Vagina (tissue), 2 donors: ENCODE results near the gene TM7SF2. TPM values are rescaled to one million over a fixed set of nuclear protein-coding genes. Genes with fewer than 3 reads are reported as not detected.

Experiments
- DNase-seq, 2 donors: peaks; one replicate each; pipeline ENCODE4 v3.0.0-alpha.2; 2017; ENCODE audit errors: extremely low spot score in 2 of 2
- H3K27ac ChIP-seq: fragments of 200-600 bp; sonication (generic); one replicate; pipeline ENCODE4 v1.5.1; 2019
- H3K27me3 ChIP-seq: fragments of 200-600 bp; sonication (generic); one replicate; pipeline ENCODE4 v1.5.1; 2019
- H3K36me3 ChIP-seq, 2 donors: fragments of 200-600 bp; sonication (generic); one replicate each; pipeline ENCODE4 v1.5.1; 2017 to 2019
- H3K4me1 ChIP-seq: fragments of 200-600 bp; sonication (generic); one replicate; pipeline ENCODE4 v1.5.1; 2019
- H3K4me3 ChIP-seq, 2 donors: fragments of 200-600 bp; sonication (generic); 1 replicate in 1 of 2; 2 replicates in 1 of 2; pipeline ENCODE4 v1.5.1; 2016 to 2019
- H3K9me3 ChIP-seq: fragments of 200-600 bp; sonication (generic); one replicate; pipeline ENCODE4 v1.5.1; 2019
- CTCF ChIP-seq, 3 experiments: fragments of 450-650 bp in 2 of 3; fragments of 200-600 bp in 1 of 3; sonication (generic) in 1 of 3; IDR thresholded peaks; one replicate each; pipeline ENCODE4 v1.5.1; 2017 to 2019; ENCODE audit warnings: antibody characterized with exemption in 3 of 3, mild to moderate bottlenecking in 2 of 3, moderate library complexity in 2 of 3
- POLR2A ChIP-seq, 2 donors: fragments of 450-650 bp; IDR thresholded peaks; one replicate each; pipeline ENCODE4 v1.6.1; 2017; ENCODE audit warnings: antibody characterized with exemption in 2 of 2, mild to moderate bottlenecking in 2 of 2, moderate library complexity in 2 of 2
- POLR2AphosphoS5 ChIP-seq, 2 donors: sonication (generic); formaldehyde crosslinking; IDR thresholded peaks; one replicate each; pipeline ENCODE4 v1.9.0; 2017; ENCODE audit warnings: antibody characterized with exemption in 2 of 2, mild to moderate bottlenecking in 2 of 2, low read depth in 1 of 2; ENCODE audit not compliant: insufficient read depth in 1 of 2
- intact Hi-C: fragments of 100-400 bp; cut with DNase I; formaldehyde crosslinking; loops from one replicate; pipeline ENCODE4 v1.15.1; 2023
- total RNA-seq: library from RNA; depleted of rRNA; stranded (reverse); fragments of >200 nt; gene quantifications from one replicate; pipeline ENCODE4 v1.2.3, GENCODE V29; 2016

Gene TM7SF2
- total RNA-seq, 1 donor from 2014 or later = 37.6 TPM

- H3K36me3 ChIP-seq = peaks cover 0 to 17% of the 10 kb centered on the region in 2 donors
- H3K4me3 ChIP-seq = no peak overlapping the region
- no peaks in the 10 kb centered on the region for H3K27me3 ChIP-seq
- no peak for DNase-seq
- TF ChIP-seq POLR2A (IDR thresholded peaks at IDR 0.05) = no peak
- no peak for TF ChIP-seq POLR2AphosphoS5 (IDR thresholded peaks at IDR 0.05; ENCODE audit: insufficient read depth in 1 of 2, low read depth in 1 of 2)
- TF ChIP-seq CTCF (IDR thresholded peaks at IDR 0.05) = no peak
- H3K27ac ChIP-seq = no peak overlapping the region
- peaks cover 8% of the 10 kb centered on the region for H3K4me1 ChIP-seq
- no peaks in the 10 kb centered on the region for H3K9me3 ChIP-seq
- intact Hi-C loops = no loop called here
These were observed 8.2 kb upstream of the TM7SF2 start for GRCh38 chr11:65103476-65103875.

GRCh38 chr11:65104628-65105027, 7.0 kb upstream of the TM7SF2 start:
- H3K36me3 ChIP-seq = peaks cover 0 to 12% of the 10 kb centered on the region in 2 donors

GRCh38 chr11:65107078-65107477, 4.6 kb upstream of the TM7SF2 start:
- Histone ChIP-seq H3K36me3 (peaks cover 0 to 12% of the 10 kb centered on the region in 2 donors), H3K9me3 (no peaks in the 10 kb centered on the region), H3K27ac (no peak overlapping the region), H3K27me3 (no peaks in the 10 kb centered on the region), H3K4me3 (no peak overlapping the region), H3K4me1 (peaks cover 27% of the 10 kb centered on the region)
- TF ChIP-seq POLR2AphosphoS5 (IDR thresholded peaks at IDR 0.05; ENCODE audit: insufficient read depth in 1 of 2, low read depth in 1 of 2) (no peak), POLR2A (IDR thresholded peaks at IDR 0.05) (no peak), CTCF (IDR thresholded peaks at IDR 0.05) (no peak)
- DNase-seq = no peak
- intact Hi-C loops = no loop called here

More at GRCh38 chr11:65104628-65105027, 7.0 kb upstream of the TM7SF2 start:
- H3K9me3 ChIP-seq = no peaks in the 10 kb centered on the region
- peaks cover 6% of the 10 kb centered on the region for H3K4me1 ChIP-seq
- no peak for TF ChIP-seq CTCF (IDR thresholded peaks at IDR 0.05)
- no peak for TF ChIP-seq POLR2A (IDR thresholded peaks at IDR 0.05)
- TF ChIP-seq POLR2AphosphoS5 (IDR thresholded peaks at IDR 0.05; ENCODE audit: insufficient read depth in 1 of 2, low read depth in 1 of 2) = no peak
- no peaks in the 10 kb centered on the region for H3K27me3 ChIP-seq
- intact Hi-C loops = no loop called here
- DNase-seq = no peak
- H3K4me3 ChIP-seq = no peak overlapping the region
- H3K27ac ChIP-seq = no peak overlapping the region

- no peak for TF ChIP-seq POLR2A (IDR thresholded peaks at IDR 0.05)
- TF ChIP-seq CTCF (IDR thresholded peaks at IDR 0.05) = no peak
- no peak for TF ChIP-seq POLR2AphosphoS5 (IDR thresholded peaks at IDR 0.05; ENCODE audit: insufficient read depth in 1 of 2, low read depth in 1 of 2)
- H3K9me3 ChIP-seq = no peaks in the 10 kb centered on the region
- H3K27ac ChIP-seq = no peak overlapping the region
- H3K36me3 ChIP-seq = peaks cover 0 to 12% of the 10 kb centered on the region in 2 donors
- peaks cover 34% of the 10 kb centered on the region for H3K4me1 ChIP-seq
- H3K27me3 ChIP-seq = no peaks in the 10 kb centered on the region
- intact Hi-C loops = no loop called here
- H3K4me3 ChIP-seq = no peak overlapping the region
- DNase-seq = no peak
These were observed 3.8 kb upstream of the TM7SF2 start for GRCh38 chr11:65107751-65108468.

- TF ChIP-seq POLR2AphosphoS5 (IDR thresholded peaks at IDR 0.05; ENCODE audit: insufficient read depth in 1 of 2, low read depth in 1 of 2) (no peak), CTCF (IDR thresholded peaks at IDR 0.05) (no peak), POLR2A (IDR thresholded peaks at IDR 0.05) (no peak)
- H3K4me3 ChIP-seq = no peak overlapping the region
- H3K4me1 ChIP-seq = peaks cover 37% of the 10 kb centered on the region
- peaks cover 0 to 12% of the 10 kb centered on the region in 2 donors for H3K36me3 ChIP-seq
- no peak for DNase-seq
- intact Hi-C loops = no loop called here
- H3K27me3 ChIP-seq = no peaks in the 10 kb centered on the region
- H3K9me3 ChIP-seq = no peaks in the 10 kb centered on the region
- H3K27ac ChIP-seq = no peak overlapping the region
These were observed 3.1 kb upstream of the TM7SF2 start for GRCh38 chr11:65108469-65109123.
